ENCODE measurements around the gene CASKIN1. TPM values are rescaled to one million over a fixed set of nuclear protein-coding genes. Genes with fewer than 3 reads are reported as not detected.

The CASKIN1 gene
- 0.30 and 0.92 TPM in 2 replicates for total RNA-seq

GRCh38 chr16:2196162-2196980 lies at the start of gene CASKIN1:
Gene CASKIN1, minus strand, starts transcription at chr16:2196605. Its CDS starts 173 bp downstream, at chr16:2196432.

GRCh38 chr16:2236337-2237101 lies 40.1 kb upstream of the CASKIN1 start, which contains the start of gene DNASE1L2:
Gene DNASE1L2, plus strand, starts transcription at chr16:2236444. Its CDS starts 373 bp downstream, at chr16:2236817.

DNA sequence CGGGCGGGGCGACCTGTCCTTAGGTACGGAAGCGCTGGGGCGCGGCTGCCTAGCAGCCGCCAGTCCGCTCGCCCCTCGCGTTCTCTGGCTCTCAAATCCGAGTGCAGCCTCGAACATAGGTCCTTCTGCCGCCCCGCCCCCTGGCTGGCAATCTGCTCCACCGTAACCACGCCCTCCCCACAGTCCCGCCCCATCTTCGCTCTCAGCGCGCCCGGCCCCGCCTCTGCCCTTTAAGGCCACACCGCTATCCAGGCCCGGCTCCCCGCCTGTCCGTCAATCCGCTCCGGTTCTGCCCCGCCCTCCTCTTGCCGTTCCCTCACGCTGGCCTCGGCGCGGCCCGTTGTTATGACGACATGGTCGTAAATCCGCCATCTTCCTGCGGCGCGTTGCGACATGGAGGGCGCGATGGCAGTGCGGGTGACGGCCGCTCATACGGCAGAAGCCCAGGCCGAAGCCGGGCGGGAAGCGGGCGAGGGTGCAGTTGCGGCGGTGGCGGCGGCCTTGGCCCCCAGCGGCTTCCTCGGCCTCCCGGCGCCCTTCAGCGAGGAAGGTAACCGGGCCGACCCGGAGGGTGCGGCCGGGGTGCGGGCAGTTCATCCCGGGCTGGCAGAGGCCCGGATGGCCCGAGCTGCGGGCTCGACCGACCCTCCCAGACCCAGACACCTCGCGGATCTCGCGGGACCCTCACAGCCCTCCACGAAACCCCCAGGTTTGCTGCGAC lies 27.0 kb upstream of the CASKIN1 start, which contains the start of gene E4F1:
E4F1 (plus strand) TSS at position 371 of the 721 bp plus-strand sequence; CDS start at position 394, 23 bp downstream.

DNA sequence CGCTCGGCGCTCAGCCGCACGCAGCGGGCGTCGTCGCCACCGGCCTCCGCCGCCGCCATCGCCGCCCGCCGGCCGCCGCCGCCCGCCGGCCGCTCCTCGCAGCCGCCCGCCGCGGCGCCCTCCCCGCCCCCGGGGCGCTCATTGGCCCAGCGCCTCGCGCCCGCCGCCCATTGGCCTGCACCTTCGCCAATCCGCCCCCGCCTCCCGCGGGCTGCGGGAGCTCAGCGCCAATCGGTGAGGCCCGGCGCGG lies 18.2 kb upstream of the CASKIN1 start, which contains the start of gene PGP:
PGP (minus strand) TSS at position 122 of the 250 bp plus-strand sequence; CDS start at position 59, 63 bp downstream.

DNA sequence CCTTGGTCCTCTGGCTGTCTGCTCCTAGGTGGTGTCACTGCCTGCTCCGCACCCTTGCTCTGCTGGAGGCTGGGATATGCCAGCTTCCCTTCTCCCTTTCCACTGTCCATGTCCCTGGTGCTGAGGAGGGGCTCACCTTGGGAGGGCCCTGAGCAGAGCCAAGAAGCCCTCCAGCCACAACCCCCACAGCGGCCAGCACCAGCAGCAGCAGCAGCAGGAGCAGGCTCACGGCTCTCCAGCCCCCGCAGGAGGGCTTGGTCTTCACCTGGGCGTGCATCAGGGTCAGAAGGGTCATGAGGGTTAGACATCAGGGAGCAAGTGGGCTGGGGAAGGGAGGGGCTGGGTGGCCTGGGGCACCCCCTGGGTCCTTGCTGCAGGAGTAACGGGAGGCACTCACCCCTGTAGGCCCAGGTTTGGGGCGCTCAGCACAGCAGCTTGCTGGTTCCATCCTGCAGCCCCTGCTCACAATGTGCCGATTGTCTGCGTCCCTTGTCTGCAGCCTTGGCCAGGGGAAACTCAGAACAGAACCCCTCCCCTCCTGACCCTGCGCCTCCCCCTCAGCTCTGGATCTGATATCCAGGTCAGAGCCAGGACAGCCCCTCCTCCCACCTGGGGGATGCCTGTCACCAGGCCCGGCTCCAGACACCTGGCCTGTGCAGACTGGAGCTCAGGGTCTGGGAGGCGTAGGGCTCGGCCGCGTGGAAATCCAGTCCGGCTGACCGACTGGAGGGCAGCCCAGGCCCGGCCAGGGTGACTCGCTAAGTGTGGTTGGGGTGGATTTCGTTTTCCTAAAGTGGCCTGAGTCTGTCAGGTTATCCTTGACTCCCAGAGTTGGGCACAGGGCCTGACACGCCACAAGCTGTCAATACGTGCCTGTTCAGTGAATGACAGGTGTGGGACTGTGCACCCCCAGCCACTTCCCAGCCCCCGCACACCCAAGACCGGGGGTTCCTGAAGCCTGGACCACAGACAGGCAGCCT lies 14.3 kb upstream of the CASKIN1 start, which contains the start of gene BRICD5:
BRICD5 (minus strand) TSS at position 478 of the 980 bp plus-strand sequence; CDS start at position 448, 30 bp downstream.

DNA sequence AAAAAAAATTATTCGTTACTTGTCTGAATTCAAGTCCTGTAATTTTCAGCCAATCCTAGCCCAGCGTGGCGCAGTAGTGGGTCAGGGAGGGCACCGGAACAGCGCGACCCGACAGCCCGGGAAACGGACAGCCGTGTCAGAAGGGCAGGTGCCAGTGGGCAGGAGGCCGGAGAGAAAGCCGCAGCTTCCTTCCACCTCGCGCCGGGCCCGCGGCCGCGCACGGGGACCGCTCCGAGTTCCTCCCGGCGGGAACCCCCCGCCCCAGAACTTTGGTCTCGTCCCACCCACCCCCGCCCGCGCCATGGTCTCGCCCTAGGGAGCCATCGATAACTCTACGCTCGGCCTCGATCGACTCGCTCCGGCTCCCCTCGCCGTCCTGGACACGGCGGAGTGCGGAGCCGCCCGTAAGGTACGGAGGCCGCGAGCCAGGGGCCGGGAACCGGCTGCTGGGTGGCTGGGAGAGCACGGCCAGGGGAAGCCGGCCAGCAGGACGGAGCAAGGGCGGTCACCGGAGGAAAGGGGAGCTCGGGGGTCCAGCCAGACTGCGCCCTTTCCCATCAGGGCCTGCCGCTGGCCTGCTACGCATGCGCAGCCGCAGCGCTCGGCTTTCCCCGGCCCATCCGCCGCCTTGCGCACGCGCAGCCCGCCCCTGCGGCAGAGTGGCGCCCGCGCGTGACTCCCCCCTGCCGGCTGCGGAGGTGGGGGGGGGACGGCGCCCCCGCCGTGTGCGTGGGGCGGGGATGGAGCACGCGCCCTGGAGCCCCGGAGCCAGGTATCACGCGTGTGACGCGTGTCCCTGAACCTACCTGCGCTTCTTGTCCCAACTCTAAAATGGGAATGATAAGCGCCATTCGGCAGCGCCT lies 8.9 kb upstream of the CASKIN1 start, which contains the start of gene MLST8:
MLST8 (plus strand) TSS at position 351 of the 863 bp plus-strand sequence. CDS start 632 bp downstream, outside the sequence.

DNA sequence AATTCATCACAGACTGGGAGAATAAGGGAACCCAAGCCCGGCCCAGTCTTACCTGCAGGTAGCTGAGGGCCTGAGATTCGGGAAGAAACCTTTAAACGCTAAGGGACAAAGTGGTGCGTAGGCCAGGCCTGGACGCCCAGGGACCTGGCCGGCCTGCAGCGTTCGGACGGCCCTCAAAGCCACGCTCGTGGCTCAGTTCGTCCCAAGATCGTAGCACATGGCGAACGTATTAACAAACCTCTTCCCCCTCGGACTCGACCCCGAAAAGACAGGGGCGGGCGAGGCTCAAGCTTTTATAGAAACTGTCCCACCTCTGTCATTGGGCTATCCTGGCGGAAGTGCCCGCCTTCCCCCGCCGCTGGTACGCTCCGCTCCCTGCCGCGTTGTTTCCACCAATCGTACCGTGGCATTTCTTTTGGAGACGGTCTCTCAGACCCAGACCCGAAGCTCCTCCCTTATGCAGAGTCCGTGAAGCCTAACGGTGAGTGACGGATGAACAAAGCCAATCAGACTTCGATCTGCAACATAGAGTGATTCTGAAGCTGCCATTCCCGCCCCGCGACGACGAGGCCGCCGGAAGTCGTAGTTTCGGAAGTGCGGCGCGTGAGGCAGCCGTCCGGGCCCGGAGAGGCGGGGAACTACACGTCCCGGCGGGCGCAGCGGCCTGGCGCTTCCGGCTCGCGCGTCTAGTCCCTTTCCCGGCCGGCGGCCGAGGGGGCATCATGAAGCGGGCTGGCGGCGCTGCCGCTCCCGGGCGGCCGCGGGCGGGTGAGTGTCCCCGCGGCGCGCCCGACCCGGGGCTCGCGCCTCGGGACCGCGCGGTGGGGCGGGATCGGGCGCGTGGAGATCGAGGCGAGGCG lies 41.1 kb downstream of the CASKIN1 start, which contains the start of gene TRAF7:
TRAF7 (plus strand) TSS at position 692 of the 860 bp plus-strand sequence. CDS start 8,139 bp downstream, outside the sequence.

DNA sequence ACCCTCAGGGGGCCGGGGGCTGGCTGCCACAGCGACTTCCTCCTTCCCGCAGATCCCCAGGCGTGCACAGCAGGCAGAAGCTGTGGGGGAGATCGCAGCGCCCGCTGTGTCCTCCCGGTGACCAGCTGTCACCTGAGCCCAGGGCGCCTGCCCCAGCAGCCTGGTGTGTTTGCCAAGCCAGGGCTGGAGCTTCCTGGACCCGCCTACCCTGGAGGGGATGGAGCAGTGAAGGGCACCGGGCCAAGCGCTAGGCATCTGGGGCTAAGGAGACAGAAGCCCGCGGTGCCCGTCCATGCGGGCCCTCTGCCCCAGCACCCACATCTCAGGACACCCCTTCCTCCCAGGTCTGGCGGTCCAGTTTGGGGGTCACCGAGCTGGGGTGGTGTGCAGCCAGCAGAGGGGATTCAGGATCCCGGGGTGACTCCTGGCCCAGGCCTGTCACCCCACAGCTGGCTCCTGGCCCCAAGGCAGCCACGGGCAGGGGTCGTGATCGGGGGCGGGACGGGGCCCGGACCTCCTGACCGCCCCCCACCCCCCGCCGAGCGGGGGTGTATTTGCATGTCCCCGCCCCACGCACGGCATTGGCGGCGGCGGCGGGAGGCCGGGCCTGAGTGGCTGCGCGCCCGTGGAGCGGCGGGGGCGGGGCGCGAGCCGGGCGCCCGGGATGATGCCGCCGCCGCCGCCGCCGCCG lies 48.3 kb downstream of the CASKIN1 start, which contains the start of gene RAB26:
RAB26 (plus strand) TSS at position 645 of the 691 bp plus-strand sequence. CDS start 159 bp downstream, outside the sequence.

GRCh38 chr16:2135770-2136490 lies 60.5 kb downstream of the CASKIN1 start, which contains the start of gene PKD1:
Gene PKD1, minus strand, starts transcription at chr16:2135898. Its CDS starts 209 bp downstream, at chr16:2135689.

Other genes starting within 250 kb of the CASKIN1 start
- gene RPL3L, start 241.9 kb downstream of the CASKIN1 start, total RNA-seq: not detected in 2 replicates
- gene NDUFB10, start 237.1 kb downstream of the CASKIN1 start, total RNA-seq: 91.1 and 110 TPM in 2 replicates
- 1,386 and 1,428 TPM in 2 replicates for gene RPS2, start 231.8 kb downstream of the CASKIN1 start, total RNA-seq
- gene RNF151, start 229.7 kb downstream of the CASKIN1 start, total RNA-seq: not detected in 2 replicates
- 26.4 and 59.3 TPM in 2 replicates for gene TBL3, start 224.6 kb downstream of the CASKIN1 start, total RNA-seq
- under 0.01 and 0.28 TPM in 2 replicates for gene NOXO1, start 215.1 kb downstream of the CASKIN1 start, total RNA-seq
- gene GFER, start 212.4 kb downstream of the CASKIN1 start, total RNA-seq: 11.1 and 14.3 TPM in 2 replicates
- gene SYNGR3, start 206.6 kb downstream of the CASKIN1 start, total RNA-seq: 3.6 and 7.3 TPM in 2 replicates
- 13.1 and 29.6 TPM in 2 replicates for gene ZNF598, start 186.8 kb downstream of the CASKIN1 start, total RNA-seq
- gene NPW, start 176.8 kb downstream of the CASKIN1 start, total RNA-seq: 0.30 and 0.65 TPM in 2 replicates
- gene NHERF2, start 169.7 kb downstream of the CASKIN1 start, total RNA-seq: 19.0 and 24.5 TPM in 2 replicates
- gene NTHL1, start 148.8 kb downstream of the CASKIN1 start, total RNA-seq: 15.3 and 25.2 TPM in 2 replicates
- 60.9 and 71.0 TPM in 2 replicates for gene TSC2, start 148.6 kb downstream of the CASKIN1 start, total RNA-seq
- 188 and 249 TPM in 2 replicates for gene PKD1, start 60.7 kb downstream of the CASKIN1 start, total RNA-seq
- 2.3 and 3.0 TPM in 2 replicates for gene RAB26, start 48.0 kb downstream of the CASKIN1 start, total RNA-seq
- 51.4 and 89.8 TPM in 2 replicates for gene TRAF7, start 40.8 kb downstream of the CASKIN1 start, total RNA-seq
- 19.6 and 25.8 TPM in 2 replicates for gene MLST8, start 8.8 kb upstream of the CASKIN1 start, total RNA-seq
- gene BRICD5, start 14.3 kb upstream of the CASKIN1 start, total RNA-seq: 2.1 and 9.6 TPM in 2 replicates
- gene PGP, start 18.2 kb upstream of the CASKIN1 start, total RNA-seq: 12.8 and 16.4 TPM in 2 replicates
- gene E4F1, start 27.0 kb upstream of the CASKIN1 start, total RNA-seq: 26.1 and 29.5 TPM in 2 replicates
- 1.2 and 1.3 TPM in 2 replicates for gene DNASE1L2, start 39.8 kb upstream of the CASKIN1 start, total RNA-seq
- gene ECI1, start 55.0 kb upstream of the CASKIN1 start, total RNA-seq: 22.4 and 38.0 TPM in 2 replicates
- gene RNPS1, start 71.5 kb upstream of the CASKIN1 start, total RNA-seq: 44.5 and 91.3 TPM in 2 replicates
- gene ABCA3, start 144.1 kb upstream of the CASKIN1 start, total RNA-seq: 1.5 and 5.3 TPM in 2 replicates
- 4.2 and 12.5 TPM in 2 replicates for gene CCNF, start 232.8 kb upstream of the CASKIN1 start, total RNA-seq

Data from smooth muscle cell of the umbilical artery (primary cell).